GM12878 (cell line): ENCODE results near the gene TMSB4X. TPM values are rescaled to one million over a fixed set of nuclear protein-coding genes. Genes with fewer than 3 reads are reported as not detected.

Experiments
- ATAC-seq: fragments of 200-7000 bp; cut with Tn5 transposase; 3 replicates; pipeline ENCODE4 v1.9.1; 2020; ENCODE audit warnings: mild to moderate bottlenecking, moderate library complexity
- BruUV-seq: library from RNA; stranded (reverse); fragments of 400-500 nt; replicated peaks from 2 replicates; lab custom pipeline; 2021; lab: Mats Ljungman, UMichigan
- CTCF ChIA-PET: fragments of 300-600 bp; sonication (Branson Sonifier 250); formaldehyde crosslinking; extraction: SDS; loops from one replicate; lab custom pipeline; 2021; ENCODE audit warnings: inconsistent platforms; lab: Yijun Ruan, JAX
- POLR2A ChIA-PET: fragments of 350-600 bp; formaldehyde crosslinking; extraction: SDS; loops from one replicate; lab custom pipeline; 2021; ENCODE audit warnings: inconsistent platforms; lab: Charles Lee
- RAD21 ChIA-PET: fragments of 300-600 bp; sonication (Branson Sonifier 250); formaldehyde crosslinking; loops from one replicate; lab custom pipeline; 2023; ENCODE audit warnings: antibody characterized with exemption; ENCODE audit not compliant: unreplicated experiment; lab: Charles Lee
- SMC1A ChIA-PET: fragments of 300-600 bp; sonication (Branson Sonifier 250); formaldehyde crosslinking; loops from one replicate; lab custom pipeline; 2023; ENCODE audit not compliant: unreplicated experiment, uncharacterized antibody; lab: Charles Lee
- DNase-seq: peaks from one replicate; pipeline ENCODE4 v3.0.0-alpha.2; 2011; ENCODE audit warnings: low read depth, low spot score
- FAIRE-seq: peaks from 3 replicates; lab custom pipeline; 2011; peaks lifted over from hg19 to GRCh38; lab: Jason Lieb, UNC
- H2AFZ ChIP-seq: 2 replicates; pipeline ENCODE4 v1.6.0; 2011; ENCODE audit warnings: low read depth, low read length, control low read depth; ENCODE audit not compliant: control insufficient read depth
- H3K27ac ChIP-seq: 2 replicates; pipeline ENCODE4 v1.5.1; 2011; ENCODE audit warnings: control low read depth; ENCODE audit not compliant: control insufficient read depth, insufficient read depth
- H3K27me3 ChIP-seq, 2 experiments: replicated peaks in 1 of 2; 2 replicates each; pipeline versions ENCODE4 v1.6.0 to v1.6.1; 2011; ENCODE audit warnings: low read length in 1 of 2; ENCODE audit not compliant: control insufficient read depth in 2 of 2, insufficient read depth in 2 of 2
- H3K36me3 ChIP-seq, 2 experiments: 2 replicates each; pipeline ENCODE4 v1.5.1; 2011; ENCODE audit warnings: low read length in 1 of 2; ENCODE audit not compliant: control insufficient read depth in 2 of 2, insufficient read depth in 2 of 2
- H3K4me1 ChIP-seq: 2 replicates; pipeline ENCODE4 v1.6.1; 2011; ENCODE audit warnings: mild to moderate bottlenecking, low read length, moderate library complexity, mixed read lengths; ENCODE audit not compliant: control insufficient read depth, insufficient read depth
- H3K4me2 ChIP-seq: 2 replicates; pipeline ENCODE4 v1.6.0; 2011; ENCODE audit warnings: control low read depth; ENCODE audit not compliant: control insufficient read depth, insufficient read depth
- H3K4me3 ChIP-seq: fragments of 200-600 bp; sonication (generic); 2 replicates; pipeline ENCODE4 v1.5.1; 2016
- H3K79me2 ChIP-seq: 2 replicates; pipeline ENCODE4 v1.6.0; 2011; ENCODE audit warnings: low read length; ENCODE audit not compliant: control insufficient read depth, insufficient read depth
- H3K9ac ChIP-seq: 2 replicates; pipeline ENCODE4 v1.8.0; 2011; ENCODE audit warnings: low read length, control low read depth, mixed read lengths; ENCODE audit not compliant: control insufficient read depth, insufficient read depth
- H3K9me3 ChIP-seq: replicated peaks from 3 replicates; pipeline ENCODE4 v1.5.1; 2011; ENCODE audit warnings: mild to moderate bottlenecking, low read length; ENCODE audit not compliant: control insufficient read depth, insufficient read depth
- H4K20me1 ChIP-seq: 2 replicates; pipeline ENCODE4 v1.6.0; 2011; ENCODE audit not compliant: control insufficient read depth, insufficient read depth
- BCL11A ChIP-seq: IDR thresholded peaks from 2 replicates; pipeline ENCODE4 v1.6.1; 2011; ENCODE audit warnings: low read depth, low read length
- CEBPB ChIP-seq, 2 experiments: fragments of 150-350 bp in 1 of 2; IDR thresholded peaks; 2 replicates each; pipeline ENCODE4 v1.6.1; 2012 to 2014; ENCODE audit warnings: low read depth in 2 of 2, low read length in 2 of 2, borderline replicate concordance in 1 of 2, inconsistent platforms in 1 of 2
- CTCF ChIP-seq, 3 experiments: IDR thresholded peaks in 2 of 3; conservative IDR thresholded peaks in 1 of 3; 2 replicates each; pipeline ENCODE4 v1.5.1; 2011; ENCODE audit warnings: low read depth in 3 of 3, low read length in 3 of 3, mild to moderate bottlenecking in 3 of 3, control low read depth in 2 of 3, moderate library complexity in 2 of 3, inconsistent platforms in 1 of 3, mixed read lengths in 1 of 3; ENCODE audit not compliant: control insufficient read depth in 2 of 3, insufficient read depth in 1 of 3; ENCODE audit errors: extremely low read depth in 1 of 3
- DPF2 ChIP-seq: fragments of 450-650 bp; IDR thresholded peaks from 2 replicates; pipeline ENCODE4 v1.6.1; 2017; ENCODE audit warnings: mild to moderate bottlenecking
- GABPA ChIP-seq: IDR thresholded peaks from 2 replicates; pipeline ENCODE4 v1.6.1; 2014; ENCODE audit warnings: antibody characterized with exemption, low read depth, mild to moderate bottlenecking, inconsistent platforms
- KAT2A ChIP-seq: conservative IDR thresholded peaks from 2 replicates; pipeline ENCODE4 v1.6.1; 2011; ENCODE audit warnings: low read depth, low read length; ENCODE audit not compliant: control insufficient read depth
- KLF5 ChIP-seq: fragments of 450-650 bp; IDR thresholded peaks from 2 replicates; pipeline ENCODE4 v1.6.1; 2014; ENCODE audit warnings: mild to moderate bottlenecking; ENCODE audit not compliant: partially characterized antibody
- MLLT1 ChIP-seq: fragments of 450-650 bp; IDR thresholded peaks from 2 replicates; pipeline ENCODE4 v1.6.1; 2016; ENCODE audit warnings: mild to moderate bottlenecking
- POLR2AphosphoS5 ChIP-seq: IDR thresholded peaks from 2 replicates; pipeline ENCODE4 v1.6.1; 2011; ENCODE audit warnings: mild to moderate bottlenecking, low read length, inconsistent platforms
- RAD21 ChIP-seq: IDR thresholded peaks from 2 replicates; pipeline ENCODE4 v1.6.1; 2011; ENCODE audit warnings: mild to moderate bottlenecking, low read depth, low read length, moderate library complexity; ENCODE audit not compliant: insufficient read depth
- RAD51 ChIP-seq: fragments of 450-650 bp; IDR thresholded peaks from 2 replicates; pipeline ENCODE4 v1.6.1; 2016; ENCODE audit warnings: moderate library complexity, mild to moderate bottlenecking, inconsistent platforms
- STAT3 ChIP-seq: IDR thresholded peaks from 2 replicates; pipeline ENCODE4 v1.6.1; 2011; ENCODE audit warnings: low read depth, low read length, improper control_type of control experiment
- ZNF217 ChIP-seq: fragments of 450-650 bp; IDR thresholded peaks from 2 replicates; pipeline ENCODE4 v1.6.1; 2017; ENCODE audit warnings: antibody characterized with exemption, mild to moderate bottlenecking
- ZNF24 ChIP-seq: fragments of 450-650 bp; IDR thresholded peaks from 2 replicates; pipeline ENCODE4 v1.6.1; 2017; ENCODE audit warnings: antibody characterized with exemption, mild to moderate bottlenecking
- WGBS: methylation state at CpG from one replicate; pipeline ENCODE4 v1.1.6; 2016; ENCODE audit warnings: low lambda C conversion rate; ENCODE audit not compliant: insufficient replicate concordance, insufficient coverage; ENCODE audit errors: missing lambda C conversion rate; 5-methylcytosine and 5-hydroxymethylcytosine counted together
- in situ Hi-C: fragments of 300-500 bp; cut with MboI; formaldehyde crosslinking; loops from 9 replicates; pipeline ENCODE4 v1.14.3; 2018; ENCODE audit warnings: mixed read lengths
- intact Hi-C: fragments of 100-400 bp; cut with micrococcal nuclease; formaldehyde crosslinking; loops from one replicate; pipeline ENCODE4 v1.14.2; 2022; ENCODE audit not compliant: unreplicated experiment
- polyA plus RNA-seq, 11 experiments: library from polyadenylated mRNA; depleted of rRNA in 4 of 11; unstranded in 6 of 11; stranded (reverse) in 5 of 11; fragments of >200 nt; fragmentation: Nextera tagmentation in 4 of 11; fragmentation: Illumina TruSeq in 1 of 11; extraction: Ambion mirVana in 4 of 11; extraction: Trizol in 1 of 11; gene quantifications; 1 replicate in 1 of 11; 2 replicates in 10 of 11; pipeline versions ENCODE4 v1.2.1 to v1.2.3, GENCODE V29; 2011 to 2016; ENCODE audit warnings: inconsistent platforms in 2 of 11, missing spikeins in 2 of 11, low read depth in 1 of 11
- total RNA-seq, 4 experiments: library from RNA; depleted of rRNA in 3 of 4; stranded (reverse); fragments of >200 nt in 3 of 4; fragmentation: Illumina TruSeq in 1 of 4; extraction: Trizol in 1 of 4; gene quantifications; 2 replicates each; pipeline versions ENCODE4 v1.2.1 to v1.2.3, GENCODE V29; 2013 to 2021

Gene TMSB4X
- total and polyA plus RNA-seq, 10 of the 15 experiments (the other 5 are each of a cell fraction or from before 2014, with no cell fraction given) = 13,924 to 37,234 (median 23,705) TPM

- in situ Hi-C loops (no loop called here), intact Hi-C loops (no loop called here)
- no peaks in the 10 kb centered on the region for H3K36me3 ChIP-seq
- H3K27me3 ChIP-seq = no peaks in the 10 kb centered on the region
- H4K20me1 ChIP-seq = no peaks in the 10 kb centered on the region
- BruUV-seq = no TSS peak
- CTCF ChIA-PET = interaction anchor here (0.8 kb wide), 1 partner anchor 107 kb away, joined by 3 read pairs; no protein-coding TSS in a partner anchor
- DNase-seq = no peak
- H3K4me3 ChIP-seq = no peak overlapping the region
- no peaks in the 10 kb centered on the region; the same call in 2 of the 3 replicates for H3K9me3 ChIP-seq
- TF ChIP-seq GABPA (no peak), MLLT1 (0 out of 2 replicates have a peak, but pooled peaks have one; percentile 42), DPF2 (no peak)
- H3K27ac ChIP-seq = no peak overlapping the region
- no peak overlapping the region for H2AFZ ChIP-seq
- no peak overlapping the region for H3K4me2 ChIP-seq
- POLR2A ChIA-PET = interaction anchor here (9.2 to 13.6 kb wide), 2 partner anchors 10 to 19 kb away, joined by 95 to 157 read pairs; no protein-coding TSS in a partner anchor
- SMC1A ChIA-PET = interaction anchor here (15.2 to 24.6 kb wide), 2 partner anchors 15 to 94 kb away, joined by 393 to 595 read pairs; no protein-coding TSS in a partner anchor
- H3K4me1 ChIP-seq = peaks cover 41% of the 10 kb centered on the region
- no peaks in the 10 kb centered on the region for H3K79me2 ChIP-seq
- no peak for FAIRE-seq
- ATAC-seq = no peak
- RAD21 ChIA-PET = interaction anchor here (23.0 kb wide), 1 partner anchor 96 kb away, joined by 562 read pairs; no protein-coding TSS in a partner anchor
- H3K9ac ChIP-seq = no peak overlapping the region
- WGBS = 82% methylated on average over 7 of the region's 7 CpGs
Measured at GRCh38 chrX:12988797-12989196, 13.9 kb downstream of the TMSB4X start.

GRCh38 chrX:12989461-12989860 lies 14.6 kb downstream of the TMSB4X start:
- SMC1A ChIA-PET = interaction anchor here (1.1 to 24.6 kb wide), 4 partner anchors 14 to 176 kb away, joined by 3 to 595 read pairs (median 198); no protein-coding TSS in a partner anchor
- H4K20me1 ChIP-seq = no peaks in the 10 kb centered on the region
- BruUV-seq = no TSS peak
- CTCF ChIA-PET = interaction anchor here (0.8 kb wide), 1 partner anchor 106 kb away, joined by 3 read pairs; no protein-coding TSS in a partner anchor
- ATAC-seq (no peak), DNase-seq (no peak), FAIRE-seq (no peak)
- RAD21 ChIA-PET = interaction anchor here (1.3 to 23.0 kb wide), 3 partner anchors 10 to 498 kb away, joined by 3 to 562 read pairs (median 4); no protein-coding TSS in a partner anchor
- H3K4me3 ChIP-seq = no peak overlapping the region
- H3K27me3 ChIP-seq = no peaks in the 10 kb centered on the region
- no peak overlapping the region for H2AFZ ChIP-seq
- H3K9ac ChIP-seq = no peak overlapping the region
- H3K36me3 ChIP-seq = no peaks in the 10 kb centered on the region
- no peak overlapping the region for H3K4me2 ChIP-seq
- intact Hi-C loops (no loop called here), in situ Hi-C loops (no loop called here)
- H3K79me2 ChIP-seq = no peaks in the 10 kb centered on the region
- 94% methylated on average over 3 of the region's 3 CpGs for WGBS
- no peaks in the 10 kb centered on the region; the same call in 2 of the 3 replicates for H3K9me3 ChIP-seq
- peaks cover 34% of the 10 kb centered on the region for H3K4me1 ChIP-seq
- POLR2A ChIA-PET = interaction anchor here (0.6 to 13.6 kb wide), 3 partner anchors 10 to 18 kb away, joined by 3 to 157 read pairs (median 95); no protein-coding TSS in a partner anchor
- H3K27ac ChIP-seq = no peak overlapping the region
- TF ChIP-seq CTCF (IDR thresholded peaks at IDR 0.05 in 2 of 3, conservative IDR thresholded peaks at IDR 0.05 in 1 of 3; ENCODE audit: control insufficient read depth in 2 of 3, extremely low read depth in 1 of 3, insufficient read depth in 1 of 3, low read depth in 3 of 3, low read length in 3 of 3) = no peak
- no peak for TF ChIP-seq STAT3
- TF ChIP-seq RAD51 = no peak
- no peak for TF ChIP-seq KLF5
- TF ChIP-seq POLR2AphosphoS5 = no peak
- no peak for TF ChIP-seq CEBPB (IDR thresholded peaks at IDR 0.05; ENCODE audit: borderline replicate concordance in 1 of 2, low read depth in 2 of 2, low read length in 2 of 2)
- TF ChIP-seq ZNF217 = no peak
- TF ChIP-seq BCL11A = no peak
- no peak for TF ChIP-seq ZNF24
- no peak for TF ChIP-seq GABPA
- no peak for TF ChIP-seq RAD21
- TF ChIP-seq KAT2A = no peak
